ENCODE measurements around the gene PIH1D1.
A peak's percentile ranks its signal among the peaks of the same experiment; 100 is the strongest.

PIH1D1 gene

DNA sequence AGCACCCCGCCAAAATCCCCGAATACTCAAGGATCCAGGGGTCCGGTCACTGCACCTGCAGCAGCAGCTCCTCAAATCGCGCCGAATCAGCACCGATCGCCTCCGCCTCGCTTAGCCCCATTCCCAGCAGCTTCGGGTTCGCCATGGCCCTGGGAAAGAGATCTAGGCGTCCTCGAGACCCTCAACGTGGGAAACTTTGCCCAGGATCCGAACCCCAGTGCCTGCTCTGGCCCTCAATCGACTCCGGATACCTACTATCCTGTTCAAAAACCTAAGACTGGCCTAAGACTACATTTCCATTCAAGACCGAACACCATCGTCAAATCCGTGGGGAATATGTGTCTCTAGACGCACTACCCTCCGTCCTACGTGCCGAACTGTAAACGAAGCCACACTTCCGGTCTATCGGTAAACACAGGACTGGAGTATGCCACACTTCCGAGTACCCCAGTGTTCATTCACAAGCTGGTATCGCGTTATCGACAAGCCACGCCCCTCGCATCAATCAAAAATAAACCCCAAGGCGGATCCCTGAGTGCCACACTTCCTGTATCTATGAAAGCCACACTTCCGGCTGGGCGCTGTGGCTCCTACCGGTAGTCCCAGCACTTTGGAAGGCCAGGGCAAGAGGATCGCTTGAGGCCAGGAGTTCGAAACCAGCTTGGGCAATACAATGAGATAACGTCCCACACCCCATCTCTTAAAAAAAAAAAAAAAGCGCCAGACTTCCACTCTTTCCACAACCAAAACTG lies at the start of gene PIH1D1:
Gene PIH1D1 (minus strand): TSS at position 385 of the 752 bp plus-strand sequence. CDS start 240 bp downstream, at position 145.
- FAIRE-seq (peak; percentile 98), DNase-seq (ENCODE audit: insufficient read length, low spot score) (peak; percentile 85)

DNA sequence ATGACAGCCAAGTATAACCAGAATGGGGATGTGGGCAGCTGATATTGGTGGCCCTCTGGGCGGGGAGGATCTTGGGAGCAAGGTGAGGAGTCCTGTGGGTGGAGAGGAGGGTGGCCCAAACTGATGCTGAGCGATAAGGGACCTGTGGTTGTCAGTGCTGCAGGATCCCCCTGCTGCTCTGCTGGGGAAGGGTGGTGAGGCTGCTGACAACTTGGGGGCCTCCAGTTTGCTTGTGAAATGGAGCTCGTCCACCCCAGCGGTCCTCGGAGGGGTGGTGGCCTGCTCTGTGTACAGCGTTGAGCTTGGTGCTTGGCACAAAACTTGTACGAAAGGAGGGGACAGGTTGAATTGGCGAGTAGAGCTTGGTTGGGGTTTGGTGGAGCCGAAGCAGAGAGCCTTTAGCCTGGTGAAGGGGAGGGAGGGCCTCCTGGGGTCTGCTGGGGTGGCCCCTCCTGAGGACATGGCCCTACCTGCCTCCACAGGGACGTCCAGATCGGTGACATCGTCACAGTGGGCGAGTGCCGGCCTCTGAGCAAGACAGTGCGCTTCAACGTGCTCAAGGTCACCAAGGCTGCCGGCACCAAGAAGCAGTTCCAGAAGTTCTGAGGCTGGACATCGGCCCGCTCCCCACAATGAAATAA lies 47.5 kb upstream of the PIH1D1 start:
- FAIRE-seq (no peak), DNase-seq (ENCODE audit: insufficient read length, low spot score) (no peak)

DNA sequence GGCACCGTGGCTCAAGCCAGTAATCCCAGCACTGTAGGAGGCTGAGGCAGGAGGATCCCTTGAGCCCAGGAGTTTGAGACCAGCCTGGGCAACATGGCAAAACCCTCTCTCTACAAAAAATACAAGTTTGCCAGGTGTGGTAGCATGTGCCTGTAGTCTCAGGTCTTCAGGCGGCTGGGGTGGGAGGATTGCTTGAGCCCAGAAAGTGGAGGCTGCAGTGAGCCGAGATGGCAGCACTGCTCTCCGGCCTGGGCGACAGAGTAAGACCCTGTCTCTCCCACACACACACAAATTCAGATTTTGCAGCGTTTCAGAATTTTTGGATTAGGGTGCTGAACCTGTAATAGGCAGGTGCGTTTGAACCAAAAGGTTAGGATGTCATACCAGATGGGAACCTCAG lies 46.9 kb upstream of the PIH1D1 start:
- no peak for DNase-seq (ENCODE audit: insufficient read length, low spot score)
- FAIRE-seq: no peak

DNA sequence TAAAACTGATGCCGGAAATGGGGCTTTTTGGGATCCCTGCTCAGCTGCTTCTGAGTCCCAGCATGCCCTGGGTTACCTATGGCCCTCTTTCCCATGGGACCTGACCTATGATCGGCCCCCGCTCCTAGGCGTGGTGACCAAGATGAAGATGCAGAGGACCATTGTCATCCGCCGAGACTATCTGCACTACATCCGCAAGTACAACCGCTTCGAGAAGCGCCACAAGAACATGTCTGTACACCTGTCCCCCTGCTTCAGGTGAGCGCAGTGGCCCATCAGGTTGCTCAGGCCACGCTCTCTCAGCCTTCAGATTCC lies 46.1 kb upstream of the PIH1D1 start:
- DNase-seq (ENCODE audit: insufficient read length, low spot score): no peak
- FAIRE-seq: no peak

DNA sequence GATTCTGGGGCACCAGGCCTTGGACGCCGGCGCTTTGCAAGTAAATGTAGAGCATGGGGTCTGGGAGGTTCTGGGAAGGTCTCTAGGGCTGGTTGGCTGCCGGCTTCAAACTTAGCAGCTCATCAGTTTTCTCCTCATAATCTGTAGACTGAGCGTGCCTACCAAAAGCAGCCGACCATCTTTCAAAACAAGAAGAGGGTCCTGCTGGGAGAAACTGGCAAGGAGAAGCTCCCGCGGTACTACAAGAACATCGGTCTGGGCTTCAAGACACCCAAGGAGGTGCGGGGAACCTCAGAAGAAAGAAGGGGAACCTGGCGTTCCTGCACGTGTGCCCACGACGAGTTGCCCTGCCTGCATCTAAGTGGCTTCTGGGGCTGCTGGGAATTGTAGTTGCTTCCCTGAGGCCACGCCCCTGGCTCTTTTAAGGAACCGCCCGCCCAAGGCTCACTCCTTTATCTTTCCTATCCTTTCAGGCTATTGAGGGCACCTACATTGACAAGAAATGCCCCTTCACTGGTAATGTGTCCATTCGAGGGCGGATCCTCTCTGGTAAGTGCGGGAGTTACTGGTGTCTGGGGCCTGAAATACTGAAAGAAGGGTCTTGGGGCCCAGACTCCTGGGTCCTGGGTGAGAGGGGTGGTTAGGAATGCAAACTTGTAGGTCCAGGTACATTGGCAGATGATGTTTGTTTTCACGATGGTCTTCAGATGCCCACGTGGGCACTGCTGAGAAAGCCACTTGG lies 45.6 kb upstream of the PIH1D1 start:
- DNase-seq (ENCODE audit: insufficient read length, low spot score) (no peak), FAIRE-seq (peak; percentile 83)

DNA sequence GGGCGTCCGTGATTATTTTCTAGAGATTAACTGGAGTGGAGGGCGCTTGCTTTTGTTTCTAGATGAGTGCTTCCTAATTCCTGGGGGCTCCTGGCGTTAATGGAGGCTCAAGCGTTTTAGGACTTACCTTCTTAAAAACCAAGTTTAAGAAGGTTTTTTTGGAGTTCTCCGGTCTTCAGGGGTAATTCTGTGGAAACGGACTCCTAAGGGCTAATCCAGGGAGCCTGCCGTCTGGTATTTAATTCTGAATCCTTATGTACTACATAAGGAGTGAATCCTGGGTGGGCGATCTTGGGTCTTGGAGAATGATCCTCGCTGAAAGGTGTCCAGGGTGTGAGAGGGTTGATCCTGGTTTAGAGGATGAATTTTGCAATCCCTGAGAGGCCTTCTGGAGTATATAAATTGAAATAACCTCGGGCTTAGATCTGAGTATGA lies 45.0 kb upstream of the PIH1D1 start:
- DNase-seq (ENCODE audit: insufficient read length, low spot score) (no peak), FAIRE-seq (no peak)

DNA sequence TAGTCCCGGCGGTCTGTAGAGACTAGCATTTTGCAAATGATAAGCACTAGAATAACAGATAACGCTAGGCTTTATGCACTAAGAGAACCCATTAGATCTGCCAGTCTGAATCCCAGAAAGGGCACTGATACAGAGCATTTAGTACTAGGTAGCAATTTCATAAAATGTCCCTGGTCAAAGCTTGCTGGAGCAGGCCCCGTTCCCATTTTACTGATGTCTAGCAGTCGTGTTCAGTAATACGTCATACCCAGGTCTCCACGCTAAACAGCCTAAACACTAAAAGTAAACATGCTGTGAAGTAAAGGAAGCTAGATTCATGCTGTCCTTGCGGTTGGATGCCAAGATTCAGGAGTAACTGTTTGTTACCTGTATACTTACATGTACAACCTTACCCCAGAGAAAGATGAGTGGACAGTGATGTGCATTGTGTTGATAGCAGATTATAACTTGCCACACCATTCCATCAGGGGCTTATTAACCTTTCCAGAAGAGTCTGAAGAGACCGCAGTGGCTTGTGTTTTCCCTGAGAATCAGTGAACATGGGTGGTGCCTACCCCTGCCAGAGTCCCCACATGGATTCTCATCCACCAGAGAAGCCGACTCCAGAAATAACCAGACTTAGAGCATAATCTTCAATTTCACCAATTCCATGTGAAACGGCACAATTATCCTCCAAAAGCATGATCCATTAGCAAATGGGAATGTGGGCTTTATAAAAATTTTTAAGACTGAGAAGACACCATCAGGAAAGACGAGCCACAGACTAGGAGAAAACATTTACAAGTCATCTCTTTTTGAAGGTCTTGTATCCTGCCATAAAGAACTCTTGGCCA lies 41.2 kb upstream of the PIH1D1 start:
- DNase-seq (ENCODE audit: insufficient read length, low spot score) (no peak), FAIRE-seq (no peak)

DNA sequence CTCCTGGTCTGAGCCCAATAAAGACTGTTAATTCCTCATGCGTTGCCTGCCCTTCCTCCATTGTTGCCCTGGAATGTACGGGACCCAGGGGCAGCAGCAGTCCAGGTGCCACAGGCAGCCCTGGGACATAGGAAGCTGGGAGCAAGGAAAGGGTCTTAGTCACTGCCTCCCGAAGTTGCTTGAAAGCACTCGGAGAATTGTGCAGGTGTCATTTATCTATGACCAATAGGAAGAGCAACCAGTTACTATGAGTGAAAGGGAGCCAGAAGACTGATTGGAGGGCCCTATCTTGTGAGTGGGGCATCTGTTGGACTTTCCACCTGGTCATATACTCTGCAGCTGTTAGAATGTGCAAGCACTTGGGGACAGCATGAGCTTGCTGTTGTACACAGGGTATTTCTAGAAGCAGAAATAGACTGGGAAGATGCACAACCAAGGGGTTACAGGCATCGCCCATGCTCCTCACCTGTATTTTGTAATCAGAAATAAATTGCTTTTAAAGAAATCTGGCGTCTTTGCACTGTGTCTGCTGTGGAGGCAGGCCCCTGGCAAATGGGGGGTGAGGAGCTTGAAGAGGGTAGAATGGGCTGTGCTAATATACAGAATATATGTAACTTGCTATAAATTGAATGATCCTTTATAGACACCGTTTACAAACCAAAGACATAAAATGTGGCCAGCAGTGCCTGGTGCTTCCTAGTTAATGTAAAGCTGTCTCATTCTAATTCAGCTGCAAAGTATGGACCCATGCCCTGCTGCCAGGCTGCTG lies 40.4 kb upstream of the PIH1D1 start:
- no peak for DNase-seq (ENCODE audit: insufficient read length, low spot score)
- no peak for FAIRE-seq

DNA sequence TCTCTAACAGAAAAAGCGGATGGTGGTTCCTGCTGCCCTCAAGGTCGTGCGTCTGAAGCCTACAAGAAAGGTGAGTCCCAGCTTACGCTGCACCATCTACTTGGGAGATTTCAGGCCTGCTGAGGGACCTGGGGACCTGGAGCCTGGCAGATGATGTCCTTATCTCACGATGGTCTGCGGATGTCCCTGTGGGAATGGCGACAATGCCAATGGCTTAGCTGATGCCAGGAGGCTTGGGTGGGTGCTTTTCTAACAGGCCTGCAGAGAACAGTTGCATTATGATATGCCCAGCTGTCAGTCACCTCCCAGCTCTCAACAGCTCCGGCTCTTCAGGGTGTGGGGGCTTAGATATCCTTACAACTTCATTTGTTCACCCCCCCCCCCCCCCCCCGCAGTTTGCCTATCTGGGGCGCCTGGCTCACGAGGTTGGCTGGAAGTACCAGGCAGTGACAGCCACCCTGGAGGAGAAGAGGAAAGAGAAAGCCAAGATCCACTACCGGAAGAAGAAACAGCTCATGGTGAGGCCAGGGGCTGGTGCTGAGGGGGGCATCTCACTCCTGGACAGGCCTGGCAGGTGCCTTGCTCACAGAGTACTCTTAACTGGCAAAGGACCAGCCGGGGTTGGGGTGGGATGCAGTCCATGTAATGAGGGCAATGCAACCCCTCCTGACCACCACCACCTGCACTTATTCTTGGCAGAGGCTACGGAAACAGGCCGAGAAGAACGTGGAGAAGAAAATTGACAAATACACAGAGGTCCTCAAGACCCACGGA lies 39.6 kb upstream of the PIH1D1 start:
- no peak for FAIRE-seq
- no peak for DNase-seq (ENCODE audit: insufficient read length, low spot score)

DNA sequence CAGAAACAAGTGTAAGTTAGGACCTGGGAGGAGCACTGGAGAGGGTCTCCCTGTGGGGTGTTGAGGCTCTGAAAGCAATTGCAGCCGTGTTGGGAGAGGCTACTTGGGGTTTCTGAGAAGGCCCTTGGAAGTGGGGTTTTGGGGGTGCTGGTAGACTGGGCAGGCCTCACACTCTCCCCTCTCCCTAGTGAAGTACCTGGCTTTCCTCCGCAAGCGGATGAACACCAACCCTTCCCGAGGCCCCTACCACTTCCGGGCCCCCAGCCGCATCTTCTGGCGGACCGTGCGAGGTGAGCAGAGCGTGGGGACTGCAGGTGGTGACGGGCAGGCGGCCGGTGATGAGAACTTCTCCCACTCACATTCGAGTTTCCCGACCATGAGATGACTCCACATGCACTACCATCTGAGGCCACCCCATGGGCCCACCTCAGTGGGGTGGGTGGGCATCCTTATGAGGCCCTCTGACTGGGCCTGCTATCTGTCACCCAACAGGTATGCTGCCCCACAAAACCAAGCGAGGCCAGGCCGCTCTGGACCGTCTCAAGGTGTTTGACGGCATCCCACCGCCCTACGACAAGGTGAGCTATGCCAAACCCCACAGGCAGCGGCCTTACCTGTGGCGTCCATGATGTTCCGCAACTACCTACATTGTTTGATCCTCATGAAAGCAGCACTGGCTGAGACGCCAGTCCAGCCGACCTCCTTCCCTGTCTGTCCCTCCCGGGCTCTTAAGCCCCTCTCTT lies 38.8 kb upstream of the PIH1D1 start:
- DNase-seq (ENCODE audit: insufficient read length, low spot score) (no peak), FAIRE-seq (no peak)

DNA sequence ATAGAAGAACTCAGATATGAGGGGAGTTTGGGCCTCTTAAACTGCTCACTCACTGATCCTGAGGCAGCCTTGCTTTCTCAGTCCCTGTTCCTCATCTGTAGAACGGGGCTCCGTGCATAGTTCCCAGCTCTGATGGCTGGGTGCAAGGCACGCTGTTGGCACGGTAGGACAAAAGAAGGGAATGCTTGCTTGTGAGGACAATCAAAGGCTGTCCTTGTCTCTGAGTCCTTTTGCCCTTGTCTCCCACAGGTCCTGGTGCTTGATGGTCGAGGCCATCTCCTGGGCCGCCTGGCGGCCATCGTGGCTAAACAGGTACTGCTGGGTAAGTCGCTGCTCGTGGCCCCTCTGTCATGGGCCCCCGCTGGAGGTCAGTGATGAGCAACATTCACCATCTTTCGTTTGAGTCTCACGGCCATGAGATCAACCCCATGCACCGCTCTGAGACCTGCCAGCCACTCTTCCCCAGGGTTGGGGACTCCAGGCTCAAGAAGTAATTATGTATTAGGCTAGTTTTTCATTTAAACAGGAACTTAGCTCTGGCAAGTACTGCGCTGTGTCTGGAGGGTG lies 38.1 kb upstream of the PIH1D1 start:
- no peak for FAIRE-seq
- DNase-seq (ENCODE audit: insufficient read length, low spot score): no peak

DNA sequence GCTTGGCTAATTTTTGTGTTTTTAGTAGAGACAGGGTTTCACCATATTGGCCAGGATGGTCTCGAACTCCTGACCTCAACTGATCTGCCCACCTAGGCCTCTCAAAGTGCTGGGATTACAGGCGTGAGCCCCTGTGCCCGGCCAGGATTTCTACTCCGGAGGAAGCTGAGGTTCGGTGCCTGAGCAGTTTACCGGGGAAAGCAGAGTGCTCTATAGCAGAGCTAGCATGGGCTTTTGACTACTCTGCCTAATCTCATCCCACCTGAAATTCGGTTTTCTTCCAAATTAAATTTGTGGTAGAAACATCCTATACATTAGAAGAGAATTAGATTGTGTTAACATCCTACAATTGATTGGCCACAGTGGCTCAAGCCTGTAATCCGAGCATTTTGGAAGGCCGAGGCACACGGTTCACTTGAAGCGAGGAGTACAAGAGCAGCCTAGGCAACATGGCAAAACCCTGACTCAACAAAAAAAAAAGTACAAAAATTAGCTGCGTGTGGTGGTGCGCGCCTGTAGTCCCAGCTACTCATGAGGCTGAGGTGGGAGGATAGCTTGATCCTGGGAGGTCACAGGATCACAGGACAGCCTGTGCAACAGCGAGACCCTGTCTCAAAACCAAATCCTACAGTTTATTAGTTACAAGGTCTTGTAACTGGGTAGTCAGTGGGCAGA lies 37.4 kb upstream of the PIH1D1 start:
- FAIRE-seq (peak; percentile 8), DNase-seq (ENCODE audit: insufficient read length, low spot score) (no peak)

DNA sequence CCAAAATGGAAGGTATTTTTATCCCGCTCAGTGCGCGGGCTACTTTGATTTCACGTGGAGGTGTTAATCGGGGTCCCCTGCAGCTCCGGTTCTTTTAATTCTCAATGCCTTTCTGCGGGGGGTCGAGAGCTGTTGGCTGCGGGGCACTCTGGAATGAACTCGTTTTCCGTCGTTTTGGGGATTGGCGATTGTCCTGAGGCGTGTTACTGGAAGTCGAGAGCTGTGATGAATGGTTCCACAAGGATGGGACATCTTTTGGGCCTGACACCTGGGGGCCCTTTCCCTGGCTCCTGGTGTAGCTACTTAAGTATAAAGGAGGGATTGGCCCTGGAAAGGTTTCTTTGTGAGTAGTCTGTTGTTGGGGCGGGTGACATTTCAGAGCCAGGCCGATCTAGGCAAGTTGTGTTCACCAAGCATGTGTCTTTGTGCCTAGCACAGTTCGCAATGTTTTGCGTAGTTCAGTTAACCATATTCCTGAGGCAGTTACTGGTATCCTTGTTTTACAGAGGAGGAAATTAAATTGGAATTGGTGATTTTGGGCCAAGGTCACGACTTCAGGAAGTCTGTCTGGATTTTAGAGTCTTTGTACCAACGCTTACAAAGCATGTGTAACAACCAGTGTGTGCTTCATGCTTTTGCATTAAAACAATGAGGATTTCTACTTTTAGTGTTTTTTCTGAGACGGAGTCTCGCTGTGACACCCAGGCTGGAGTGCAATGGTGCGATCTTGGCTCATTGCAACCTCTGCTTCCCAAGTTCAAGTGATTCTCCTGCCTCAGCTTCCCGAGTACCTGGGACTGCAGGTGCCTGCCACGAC lies 36.6 kb upstream of the PIH1D1 start:
- FAIRE-seq (no peak), DNase-seq (ENCODE audit: insufficient read length, low spot score) (no peak)

DNA sequence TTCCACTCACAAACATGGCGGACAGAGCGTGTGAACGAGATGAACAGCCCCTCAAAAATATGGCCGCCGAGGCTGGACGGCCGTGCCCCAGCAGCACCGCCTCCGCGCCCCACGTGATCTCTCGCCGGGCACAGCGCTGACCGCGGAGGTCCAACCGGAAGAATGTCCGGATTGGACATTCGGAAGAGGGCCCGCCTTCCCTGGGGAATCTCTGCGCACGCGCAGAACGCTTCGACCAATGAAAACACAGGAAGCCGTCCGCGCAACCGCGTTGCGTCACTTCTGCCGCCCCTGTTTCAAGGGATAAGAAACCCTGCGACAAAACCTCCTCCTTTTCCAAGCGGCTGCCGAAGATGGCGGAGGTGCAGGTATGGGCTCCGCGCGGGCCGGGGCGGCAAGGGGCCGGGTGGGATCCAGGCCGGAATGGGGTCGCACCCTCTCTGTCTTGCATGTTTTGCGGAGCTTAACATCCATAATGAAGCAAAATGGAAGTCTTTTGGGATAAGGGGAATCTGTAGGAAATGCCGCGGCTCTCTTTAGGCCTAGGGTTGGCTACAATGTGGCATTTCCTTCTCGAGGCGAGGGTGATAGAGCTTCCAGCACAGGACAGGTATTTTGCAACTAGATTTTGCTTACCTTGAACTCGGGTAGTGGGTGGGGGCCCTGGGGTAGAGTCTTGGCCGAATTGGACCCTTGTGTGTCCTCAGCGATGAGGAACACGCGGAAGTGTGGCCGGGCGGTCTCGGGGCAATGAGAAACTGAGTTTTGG lies 35.8 kb upstream of the PIH1D1 start, which contains the start of gene RPL13A:
Gene RPL13A (plus strand): TSS at position 332 of the 769 bp plus-strand sequence. CDS start 22 bp downstream, at position 354.
- DNase-seq (ENCODE audit: insufficient read length, low spot score) (peak; percentile 91), FAIRE-seq (peak; percentile 96)

DNA sequence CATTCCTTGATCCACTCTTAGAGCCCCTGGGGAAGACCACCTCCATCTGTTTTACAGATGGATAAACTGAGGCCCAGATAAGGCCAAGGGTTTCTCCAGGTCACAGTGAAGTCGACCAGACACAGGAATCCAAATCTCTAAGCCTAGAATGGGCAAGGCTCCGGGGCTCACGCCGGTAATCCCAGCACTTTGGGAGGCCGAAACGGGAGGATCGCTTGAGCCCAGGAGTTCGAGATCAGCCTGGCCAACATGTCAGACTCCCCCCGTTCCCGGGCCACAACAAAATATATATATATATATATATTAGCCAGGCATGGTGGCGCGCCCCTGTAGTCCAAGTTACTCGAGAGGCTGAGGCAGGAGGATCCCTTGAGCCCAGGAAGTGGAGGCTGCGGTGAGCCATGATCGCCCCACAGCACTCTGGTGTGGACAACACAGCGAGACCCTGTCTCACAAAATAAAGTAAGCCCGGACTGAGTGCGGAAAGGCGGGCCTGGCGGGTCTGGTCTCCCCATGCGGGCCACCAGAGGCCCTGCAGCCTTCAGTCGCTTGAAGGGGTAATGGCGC lies 35.2 kb upstream of the PIH1D1 start:
- no peak for FAIRE-seq

DNA sequence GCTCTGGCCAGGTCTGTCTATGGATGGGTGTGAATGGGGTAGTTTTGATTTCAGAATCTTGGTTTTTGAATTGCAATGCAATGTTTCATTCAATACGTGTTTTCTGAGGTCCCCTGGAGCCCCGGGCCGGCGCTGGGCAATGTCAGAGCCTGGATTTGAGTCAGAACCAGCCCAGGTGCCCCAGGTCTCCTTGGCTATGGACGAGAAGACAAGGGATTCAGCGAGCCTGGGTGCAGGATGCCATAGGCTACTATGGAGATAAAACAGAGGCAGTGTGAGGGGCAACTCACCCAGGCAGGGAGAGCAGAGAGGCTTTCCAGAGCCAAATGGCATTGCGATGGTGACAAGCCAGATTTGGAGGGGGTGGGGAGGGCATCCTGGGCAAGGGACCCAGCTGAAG lies 34.6 kb upstream of the PIH1D1 start:
- no peak for DNase-seq (ENCODE audit: insufficient read length, low spot score)
- no peak for FAIRE-seq

More for the DNA sequence above, 35.2 kb upstream of the PIH1D1 start:
- DNase-seq (ENCODE audit: insufficient read length, low spot score): no peak

Data from GM19239 (cell line).